H1 (cell line): Measurements from ENCODE around the gene CPNE4. TPM values are rescaled to one million over a fixed set of nuclear protein-coding genes. Genes with fewer than 3 reads are reported as not detected.

Source experiments
- CTCF ChIA-PET: fragments of 300-600 bp; sonication (Branson Sonifier 250); formaldehyde crosslinking; loops from one replicate; lab custom pipeline; 2021; ENCODE audit not compliant: partially characterized antibody; lab: Charles Lee
- POLR2A ChIA-PET: fragments of 300-600 bp; sonication (Branson Sonifier 250); formaldehyde crosslinking; loops from one replicate; lab custom pipeline; 2021; ENCODE audit warnings: inconsistent platforms; ENCODE audit not compliant: partially characterized antibody; lab: Charles Lee
- DNase-seq, 2 experiments: peaks; one replicate each; pipeline versions ENCODE4 v3.0.0 to v3.0.0-alpha.2; 2010 to 2022; ENCODE audit warnings: low spot score in 2 of 2, low read depth in 1 of 2, mixed read lengths in 1 of 2
- FAIRE-seq: peaks from 2 replicates; lab custom pipeline; 2011; peaks lifted over from hg19 to GRCh38; lab: Jason Lieb, UNC
- H2AFZ ChIP-seq: 2 replicates; pipeline ENCODE4 v1.8.1; 2012; ENCODE audit warnings: low read length, inconsistent platforms
- H2AK5ac ChIP-seq: 2 replicates; pipeline ENCODE4 v1.6.1; 2013; ENCODE audit warnings: low read depth, low read length
- H2BK120ac ChIP-seq: replicated peaks from 2 replicates; pipeline ENCODE3; 2013; ENCODE audit warnings: low read depth, low read length, inconsistent platforms
- H2BK12ac ChIP-seq: 2 replicates; pipeline ENCODE4 v1.6.1; 2013; ENCODE audit warnings: low read depth, low read length
- H2BK15ac ChIP-seq: 2 replicates; pipeline ENCODE4 v1.6.1; 2013; ENCODE audit warnings: low read length
- H2BK20ac ChIP-seq: 2 replicates; pipeline ENCODE4 v1.6.1; 2013; ENCODE audit warnings: low read length
- H2BK5ac ChIP-seq: 2 replicates; pipeline ENCODE4 v1.6.1; 2013; ENCODE audit warnings: low read depth, low read length
- H3K14ac ChIP-seq: 2 replicates; pipeline ENCODE4 v1.6.1; 2013; ENCODE audit warnings: inconsistent platforms; ENCODE audit not compliant: insufficient read length
- H3K18ac ChIP-seq: 2 replicates; pipeline ENCODE4 v1.6.1; 2013; ENCODE audit warnings: low read length; ENCODE audit errors: extremely low read depth
- H3K23ac ChIP-seq: 2 replicates; pipeline ENCODE4 v1.6.1; 2013; ENCODE audit warnings: inconsistent platforms; ENCODE audit not compliant: insufficient read length
- H3K23me2 ChIP-seq: 2 replicates; pipeline ENCODE4 v1.6.1; 2013; ENCODE audit warnings: low read depth, low read length
- H3K27ac ChIP-seq: 2 replicates; pipeline ENCODE4 v1.6.1; 2011; ENCODE audit warnings: low read depth, low read length, inconsistent platforms
- H3K27me3 ChIP-seq, 4 experiments: replicated peaks in 1 of 4; 1 replicate in 1 of 4; 2 replicates in 3 of 4; pipeline versions ENCODE4 v1.6.1 to v1.8.1; 2011 to 2013; ENCODE audit warnings: low read length in 3 of 4, mild to moderate bottlenecking in 3 of 4, inconsistent platforms in 2 of 4, mixed read lengths in 2 of 4, moderate library complexity in 1 of 4; ENCODE audit not compliant: control insufficient read depth in 3 of 4, insufficient read depth in 3 of 4; ENCODE audit errors: extremely low read depth in 1 of 4
- H3K36me3 ChIP-seq, 4 experiments: 2 replicates each; pipeline versions ENCODE4 v1.6.1 to v1.8.1; 2011 to 2013; ENCODE audit warnings: mild to moderate bottlenecking in 4 of 4, low read length in 3 of 4, moderate library complexity in 2 of 4, control low read depth in 1 of 4, inconsistent platforms in 1 of 4; ENCODE audit not compliant: insufficient read depth in 4 of 4, control insufficient read depth in 2 of 4
- H3K4ac ChIP-seq: replicated peaks from 2 replicates; pipeline ENCODE3; 2013; ENCODE audit warnings: low read length, low read depth, mixed read lengths, inconsistent platforms; ENCODE audit not compliant: insufficient read length
- H3K4me1 ChIP-seq, 4 experiments: replicated peaks in 1 of 4; 1 replicate in 1 of 4; 2 replicates in 3 of 4; pipeline versions ENCODE4 v1.6.1 to v1.8.1; 2011 to 2013; ENCODE audit warnings: low read length in 3 of 4, inconsistent platforms in 2 of 4, mixed read lengths in 1 of 4; ENCODE audit not compliant: insufficient read depth in 4 of 4, control insufficient read depth in 3 of 4
- H3K4me2 ChIP-seq, 2 experiments: 2 replicates each; pipeline versions ENCODE4 v1.6.1 to v1.8.1; 2011 to 2013; ENCODE audit warnings: low read depth in 2 of 2, low read length in 2 of 2, control low read depth in 1 of 2, inconsistent platforms in 1 of 2, mild to moderate bottlenecking in 1 of 2; ENCODE audit not compliant: insufficient read depth in 1 of 2
- H3K4me3 ChIP-seq, 4 experiments: fragments of 200-600, 300-600 bp in 1 of 4; sonication (generic), shearing (Covaris generic), sonication (Bioruptor Twin) in 1 of 4; 2 replicates each; pipeline versions ENCODE4 v1.5.1 to v1.8.1; 2011 to 2016; ENCODE audit warnings: low read length in 4 of 4, low read depth in 3 of 4, control low read depth in 2 of 4, inconsistent platforms in 2 of 4, mild to moderate bottlenecking in 2 of 4, mixed read lengths in 1 of 4, moderate library complexity in 1 of 4; ENCODE audit not compliant: insufficient read depth in 2 of 4; ENCODE audit errors: extremely low read depth in 1 of 4
- H3K56ac ChIP-seq: replicated peaks from 2 replicates; pipeline ENCODE3; 2013; ENCODE audit warnings: low read depth, mild to moderate bottlenecking, mixed read lengths, low read length, inconsistent platforms; ENCODE audit not compliant: insufficient read length
- H3K79me1 ChIP-seq: 2 replicates; pipeline ENCODE4 v1.6.1; 2013; ENCODE audit warnings: low read depth, low read length, control low read depth
- H3K79me2 ChIP-seq, 2 experiments: 2 replicates each; pipeline versions ENCODE4 v1.6.1 to v1.8.1; 2012 to 2013; ENCODE audit warnings: low read length in 2 of 2, mild to moderate bottlenecking in 2 of 2, inconsistent platforms in 1 of 2; ENCODE audit not compliant: insufficient read depth in 2 of 2, control insufficient read depth in 1 of 2
- H3K9ac ChIP-seq, 4 experiments: replicated peaks in 1 of 4; 1 replicate in 1 of 4; 2 replicates in 3 of 4; pipeline versions ENCODE4 v1.6.1 to v1.8.1; 2011 to 2013; ENCODE audit warnings: low read depth in 3 of 4, low read length in 3 of 4, control low read depth in 2 of 4, mild to moderate bottlenecking in 2 of 4, moderate library complexity in 2 of 4, inconsistent platforms in 1 of 4; ENCODE audit errors: extremely low read depth in 1 of 4
- H3K9me3 ChIP-seq, 2 experiments: 2 replicates each; pipeline versions ENCODE4 v1.6.1 to v1.8.1; 2012 to 2013; ENCODE audit warnings: mild to moderate bottlenecking in 2 of 2, moderate library complexity in 2 of 2, control low read depth in 1 of 2, inconsistent platforms in 1 of 2, low read depth in 1 of 2, low read length in 1 of 2, mixed read lengths in 1 of 2; ENCODE audit not compliant: insufficient read depth in 2 of 2
- H4K20me1 ChIP-seq, 2 experiments: replicated peaks in 1 of 2; 2 replicates each; pipeline versions ENCODE3 to v1.8.1; 2011 to 2013; ENCODE audit warnings: inconsistent platforms in 2 of 2, low read length in 2 of 2, mild to moderate bottlenecking in 1 of 2; ENCODE audit not compliant: insufficient read depth in 2 of 2, control insufficient read depth in 1 of 2
- H4K5ac ChIP-seq: 2 replicates; pipeline ENCODE4 v1.6.1; 2013; ENCODE audit warnings: low read length, low read depth, mixed read lengths, inconsistent platforms; ENCODE audit not compliant: insufficient read length
- H4K8ac ChIP-seq: 2 replicates; pipeline ENCODE4 v1.8.0; 2013; ENCODE audit warnings: mild to moderate bottlenecking, moderate library complexity, low read length, inconsistent platforms; ENCODE audit not compliant: insufficient read depth; ENCODE audit errors: extremely low read depth
- H4K91ac ChIP-seq: replicated peaks from 2 replicates; pipeline ENCODE3; 2013; ENCODE audit warnings: low read length, mixed read lengths, inconsistent platforms; ENCODE audit not compliant: insufficient read length
- ASH2L ChIP-seq: fragments of 200-600, 300-600 bp; sonication (generic); IDR thresholded peaks from one replicate; pipeline ENCODE4 v1.7.1; 2017; ENCODE audit warnings: low read length
- CBX5 ChIP-seq: fragments of 300-800, 300-1000 bp; sonication (generic); IDR thresholded peaks from 2 replicates; pipeline ENCODE4 v1.7.1; 2016; ENCODE audit warnings: antibody characterized with exemption, low read length, low read depth
- CREB1 ChIP-seq: IDR thresholded peaks from 2 replicates; pipeline ENCODE4 v1.6.1; 2012; ENCODE audit warnings: inconsistent platforms
- CTCF ChIP-seq, 3 experiments: IDR thresholded peaks; 1 replicate in 2 of 3; 2 replicates in 1 of 3; pipeline versions ENCODE4 v1.5.1 to v1.6.1; 2011; ENCODE audit warnings: low read length in 3 of 3, mild to moderate bottlenecking in 3 of 3, inconsistent platforms in 2 of 3, low read depth in 1 of 3, moderate library complexity in 1 of 3; ENCODE audit not compliant: insufficient read depth in 1 of 3; ENCODE audit errors: control extremely low read depth in 1 of 3
- EP300 ChIP-seq, 2 experiments: IDR thresholded peaks; 1 replicate in 1 of 2; 2 replicates in 1 of 2; pipeline ENCODE4 v1.6.1; 2011 to 2012; ENCODE audit warnings: low read depth in 2 of 2, low read length in 2 of 2, mild to moderate bottlenecking in 2 of 2, borderline replicate concordance in 1 of 2, inconsistent platforms in 1 of 2, moderate library complexity in 1 of 2
- FOSL1 ChIP-seq: IDR thresholded peaks from 2 replicates; pipeline ENCODE4 v1.6.1; 2011; ENCODE audit warnings: mild to moderate bottlenecking, low read depth, low read length, moderate library complexity; ENCODE audit not compliant: insufficient read depth
- HDAC2 ChIP-seq, 2 experiments: fragments of 300-600 bp in 1 of 2; sonication (generic) in 1 of 2; IDR thresholded peaks; 2 replicates each; pipeline ENCODE4 v1.6.1; 2011 to 2012; ENCODE audit warnings: low read depth in 2 of 2, low read length in 2 of 2, mild to moderate bottlenecking in 2 of 2, moderate library complexity in 2 of 2, borderline replicate concordance in 1 of 2, inconsistent platforms in 1 of 2
- JUND ChIP-seq: IDR thresholded peaks from 2 replicates; pipeline ENCODE4 v1.6.1; 2011; ENCODE audit warnings: mild to moderate bottlenecking, improper control_type of control experiment, low read length
- MAFK ChIP-seq: IDR thresholded peaks from 2 replicates; pipeline ENCODE4 v1.6.1; 2012; ENCODE audit warnings: low read depth, mild to moderate bottlenecking, improper control_type of control experiment, low read length
- RBBP5 ChIP-seq: IDR thresholded peaks from 2 replicates; pipeline ENCODE4 v1.7.1; 2012; ENCODE audit warnings: low read depth, mild to moderate bottlenecking, inconsistent platforms, low read length, moderate library complexity, borderline replicate concordance
- SIRT6 ChIP-seq: IDR thresholded peaks from one replicate; pipeline ENCODE4 v1.7.1; 2012; ENCODE audit warnings: low read length, inconsistent platforms
- TCF12 ChIP-seq: IDR thresholded peaks from 2 replicates; pipeline ENCODE4 v1.6.1; 2011; ENCODE audit warnings: low read depth, mild to moderate bottlenecking, low read length
- WGBS, 2 experiments: shearing (Covaris generic) in 1 of 2; methylation state at CpG; one replicate each; pipeline versions ENCODE4 v1.1.6 to v1.1.7; 2013 to 2015; ENCODE audit warnings: low lambda C conversion rate in 2 of 2, mixed read lengths in 2 of 2, inconsistent platforms in 1 of 2, low coverage in 1 of 2, missing lambda C conversion rate in 1 of 2; ENCODE audit not compliant: insufficient replicate concordance in 2 of 2, insufficient coverage in 1 of 2, insufficient read length in 1 of 2; ENCODE audit errors: extremely low coverage in 1 of 2, missing lambda C conversion rate in 1 of 2; 5-methylcytosine and 5-hydroxymethylcytosine counted together
- polyA plus RNA-seq, 7 experiments: library from polyadenylated mRNA; depleted of rRNA in 3 of 7; stranded (reverse) in 5 of 7; unstranded in 2 of 7; fragments of >200 nt in 5 of 7; fragments of 200-250 nt in 2 of 7; gene quantifications; 1 replicate in 5 of 7; 2 replicates in 1 of 7; 4 replicates in 1 of 7; pipeline versions ENCODE4 v1.2.1 to v1.2.3, GENCODE V29; 2011 to 2013; ENCODE audit warnings: missing spikeins in 2 of 7, mixed read lengths in 2 of 7
- total RNA-seq: library from RNA; stranded (reverse); fragmentation: NEBNext Ultra II Directional; extraction: Animal tissue kit (Norgen Biotek cat#: 25700); gene quantifications from 2 replicates; pipeline ENCODE4 v1.2.1, GENCODE V29; 2021

The CPNE4 gene
- total and polyA plus RNA-seq, 2 of the 8 experiments (the other 6 are each of a cell fraction or from before 2014, with no cell fraction given), result 0.82 to 3.8 TPM

GRCh38 chr3:131491775-131492174 is 543.0 kb downstream of the CPNE4 start:
- Histone ChIP-seq H3K79me2 (peaks cover 0 to 40% of the 10 kb centered on the region in 2 experiments; a peak in 3 of 4 replicates), H3K79me1 (peaks cover 3% of the 10 kb centered on the region), H3K23ac (no peak overlapping the region), H2BK12ac (no peak overlapping the region), H3K14ac (no peak overlapping the region), H4K5ac (no peak overlapping the region), H3K9ac (no peak overlapping the region), H3K4ac (no peak overlapping the region), H3K4me2 (no peak overlapping the region), H2AFZ (no peak overlapping the region), H3K27ac (no peak overlapping the region), H3K4me1 (no peaks in the 10 kb centered on the region), H3K23me2 (no peaks in the 10 kb centered on the region), H3K18ac (no peak overlapping the region), H3K4me3 (no peak overlapping the region), H2BK15ac (no peak overlapping the region), H4K20me1 (peaks cover 4 to 7% of the 10 kb centered on the region in 2 experiments), H3K9me3 (no peaks in the 10 kb centered on the region), H3K27me3 (no peaks in the 10 kb centered on the region), H2BK120ac (no peak overlapping the region), H3K56ac (no peak overlapping the region), H4K91ac (no peak overlapping the region), H2AK5ac (no peak overlapping the region), H4K8ac (no peak overlapping the region), H2BK20ac (no peak overlapping the region), H2BK5ac (no peak overlapping the region), H3K36me3 (peaks cover 5 to 74% (median 31%) of the 10 kb centered on the region in 4 experiments)
- CTCF ChIA-PET, result interaction anchor here (0.6 kb wide), 1 partner anchor 516 kb away, joined by 3 read pairs; no protein-coding TSS in a partner anchor
- FAIRE-seq (no peak), DNase-seq (no peak)
- WGBS, 2 experiments, result 95% methylated on average over 2 of the region's 2 CpGs; no CpG with 5 or more reads in 1 of the 2 experiments
- POLR2A ChIA-PET, result interaction anchor here (0.6 to 2.5 kb wide), 3 partner anchors 8 to 269 kb away, joined by 3 to 19 read pairs (median 3); no protein-coding TSS in a partner anchor
- TF ChIP-seq MAFK (no peak), SIRT6 (no peak), ASH2L (no peak), CTCF (IDR thresholded peaks at IDR 0.05; ENCODE audit: control extremely low read depth in 1 of 3, insufficient read depth in 1 of 3, low read depth in 1 of 3, low read length in 3 of 3) (no peak), FOSL1 (no peak), EP300 (IDR thresholded peaks at IDR 0.05; ENCODE audit: borderline replicate concordance in 1 of 2, low read depth in 2 of 2, low read length in 2 of 2) (no peak), TCF12 (no peak), JUND (no peak), CREB1 (no peak), RBBP5 (no peak), CBX5 (no peak), HDAC2 (IDR thresholded peaks at IDR 0.05; ENCODE audit: borderline replicate concordance in 1 of 2, low read depth in 2 of 2, low read length in 2 of 2) (no peak)
